HEK293 (cell line): Measurements from ENCODE around the gene TMEM179B.
A peak's percentile ranks its signal among the peaks of the same experiment; 100 is the strongest.

Experiments used
- BCL6B ChIP-seq: fragments of 450-650 bp; formaldehyde crosslinking; IDR thresholded peaks from 2 replicates; pipeline ENCODE4 v1.5.1; 2017; ENCODE audit warnings: missing biosample characterization, missing genetic modification characterization
- GLIS2 ChIP-seq: fragments of 450-650 bp; formaldehyde crosslinking; IDR thresholded peaks from 2 replicates; pipeline ENCODE4 v1.5.1; 2016; ENCODE audit warnings: missing biosample characterization, missing genetic modification characterization
- HOXC10 ChIP-seq: sonication (generic); formaldehyde crosslinking; IDR thresholded peaks from 2 replicates; pipeline ENCODE4 v1.8.1; 2023; ENCODE audit warnings: mild to moderate bottlenecking, missing genetic modification reagents
- INSM2 ChIP-seq: fragments of 450-650 bp; formaldehyde crosslinking; IDR thresholded peaks from 2 replicates; pipeline ENCODE4 v1.5.1; 2016; ENCODE audit warnings: missing biosample characterization, missing genetic modification characterization
- KLF16 ChIP-seq: fragments of 450-650 bp; formaldehyde crosslinking; IDR thresholded peaks from 2 replicates; pipeline ENCODE4 v1.5.1; 2017; ENCODE audit warnings: missing biosample characterization, missing genetic modification characterization
- PRDM10 ChIP-seq: fragments of 450-650 bp; formaldehyde crosslinking; IDR thresholded peaks from 2 replicates; pipeline ENCODE4 v1.5.1; 2016; ENCODE audit warnings: missing biosample characterization, missing genetic modification characterization
- SCRT1 ChIP-seq: fragments of 450-650 bp; formaldehyde crosslinking; IDR thresholded peaks from 2 replicates; pipeline ENCODE4 v1.5.1; 2016; ENCODE audit warnings: missing biosample characterization, missing genetic modification characterization, borderline replicate concordance
- SETDB1 ChIP-seq: IDR thresholded peaks from one replicate; pipeline ENCODE4 v1.6.1; 2017; ENCODE audit warnings: mild to moderate bottlenecking, low read length, moderate library complexity, mixed read lengths; ENCODE audit not compliant: insufficient read length
- SP7 ChIP-seq: fragments of 450-650 bp; formaldehyde crosslinking; IDR thresholded peaks from 2 replicates; pipeline ENCODE4 v1.5.1; 2016; ENCODE audit warnings: missing biosample characterization, missing genetic modification characterization
- TRIM28 ChIP-seq: IDR thresholded peaks from 2 replicates; pipeline ENCODE4 v1.6.1; 2011; ENCODE audit warnings: low read length, control low read depth, borderline replicate concordance
- YY1 ChIP-seq: fragments of 450-650 bp; formaldehyde crosslinking; IDR thresholded peaks from 2 replicates; pipeline ENCODE4 v1.5.1; 2018; ENCODE audit warnings: missing biosample characterization, missing genetic modification characterization
- ZBTB11 ChIP-seq: fragments of 450-650 bp; formaldehyde crosslinking; conservative IDR thresholded peaks from 2 replicates; pipeline ENCODE4 v1.5.1; 2016; ENCODE audit warnings: low read depth, missing biosample characterization, missing genetic modification characterization
- ZBTB20 ChIP-seq: fragments of 450-650 bp; formaldehyde crosslinking; IDR thresholded peaks from 2 replicates; pipeline ENCODE4 v1.5.1; 2016; ENCODE audit warnings: missing biosample characterization, missing genetic modification characterization
- ZBTB8A ChIP-seq: fragments of 450-650 bp; formaldehyde crosslinking; IDR thresholded peaks from 2 replicates; pipeline ENCODE4 v1.5.1; 2016; ENCODE audit warnings: missing biosample characterization, missing genetic modification characterization
- ZFHX2 ChIP-seq: fragments of 450-650 bp; formaldehyde crosslinking; conservative IDR thresholded peaks from 2 replicates; pipeline ENCODE4 v1.5.1; 2016; ENCODE audit warnings: missing biosample characterization, missing genetic modification characterization
- ZIC2 ChIP-seq: fragments of 450-650 bp; formaldehyde crosslinking; IDR thresholded peaks from 2 replicates; pipeline ENCODE4 v1.5.1; 2016; ENCODE audit warnings: missing biosample characterization, missing genetic modification characterization
- ZNF133 ChIP-seq: fragments of 450-650 bp; formaldehyde crosslinking; IDR thresholded peaks from 2 replicates; pipeline ENCODE4 v1.5.1; 2016; ENCODE audit warnings: missing biosample characterization, missing genetic modification characterization
- ZNF157 ChIP-seq: fragments of 450-650 bp; formaldehyde crosslinking; IDR thresholded peaks from 2 replicates; pipeline ENCODE4 v1.5.1; 2016; ENCODE audit warnings: missing biosample characterization, missing genetic modification characterization
- ZNF19 ChIP-seq: fragments of 450-650 bp; formaldehyde crosslinking; IDR thresholded peaks from 2 replicates; pipeline ENCODE4; 2016; ENCODE audit warnings: missing biosample characterization, missing genetic modification characterization, low read depth
- ZNF221 ChIP-seq: fragments of 450-650 bp; formaldehyde crosslinking; IDR thresholded peaks from 2 replicates; pipeline ENCODE4 v1.5.1; 2017; ENCODE audit warnings: missing biosample characterization, missing genetic modification characterization, borderline replicate concordance
- ZNF26 ChIP-seq: fragments of 450-650 bp; formaldehyde crosslinking; IDR thresholded peaks from 2 replicates; pipeline ENCODE4 v1.5.1; 2016; ENCODE audit warnings: missing biosample characterization, missing genetic modification characterization
- ZNF324 ChIP-seq: fragments of 450-650 bp; formaldehyde crosslinking; IDR thresholded peaks from 2 replicates; pipeline ENCODE4 v1.5.1; 2016; ENCODE audit warnings: missing biosample characterization, missing genetic modification characterization
- ZNF514 ChIP-seq: fragments of 450-650 bp; formaldehyde crosslinking; IDR thresholded peaks from 2 replicates; pipeline ENCODE4 v1.5.1; 2016; ENCODE audit warnings: missing biosample characterization, missing genetic modification characterization
- ZNF610 ChIP-seq: fragments of 450-650 bp; formaldehyde crosslinking; IDR thresholded peaks from 2 replicates; pipeline ENCODE4 v1.5.1; 2016; ENCODE audit warnings: missing biosample characterization, missing genetic modification characterization, borderline replicate concordance
- ZNF621 ChIP-seq: fragments of 450-650 bp; formaldehyde crosslinking; IDR thresholded peaks from 2 replicates; pipeline ENCODE4 v1.5.1; 2017; ENCODE audit warnings: missing biosample characterization, missing genetic modification characterization
- ZNF658 ChIP-seq: fragments of 450-650 bp; formaldehyde crosslinking; IDR thresholded peaks from 2 replicates; pipeline ENCODE4; 2016; ENCODE audit warnings: missing biosample characterization, missing genetic modification characterization
- ZNF664 ChIP-seq: fragments of 450-650 bp; formaldehyde crosslinking; IDR thresholded peaks from 2 replicates; pipeline ENCODE4 v1.5.1; 2016; ENCODE audit warnings: missing biosample characterization, missing genetic modification characterization
- ZNF792 ChIP-seq: fragments of 450-650 bp; formaldehyde crosslinking; IDR thresholded peaks from 2 replicates; pipeline ENCODE4 v1.5.1; 2016; ENCODE audit warnings: missing biosample characterization, missing genetic modification characterization
- ZNF837 ChIP-seq: fragments of 450-650 bp; formaldehyde crosslinking; IDR thresholded peaks from 2 replicates; pipeline ENCODE4 v1.5.1; 2016; ENCODE audit warnings: missing biosample characterization, missing genetic modification characterization
- ZSCAN23 ChIP-seq: fragments of 450-650 bp; formaldehyde crosslinking; IDR thresholded peaks from 2 replicates; pipeline ENCODE4 v1.5.1; 2016; ENCODE audit warnings: missing biosample characterization, missing genetic modification characterization

TMEM179B gene

GRCh38 chr11:62831520-62832335 is 44.5 kb downstream of the TMEM179B start, which contains the start of gene STX5 (continued):
- TF ChIP-seq ZBTB11 (tag by site-specific recombination): peak; percentile 94
- TF ChIP-seq ZNF514 (tag by site-specific recombination): no peak
- no peak for TF ChIP-seq HOXC10 (CRISPR knock-in tag)
- 0 out of 2 replicates have a peak, but pooled peaks have one; percentile 69 for TF ChIP-seq SP7 (tag by site-specific recombination)
- TF ChIP-seq ZNF26 (tag by site-specific recombination): no peak
- TF ChIP-seq ZSCAN23: no peak
- peak; percentile 64 for TF ChIP-seq GLIS2
- TF ChIP-seq ZNF837 (tag by site-specific recombination): no peak
- no peak for TF ChIP-seq ZNF19 (tag by site-specific recombination)
- no peak for TF ChIP-seq ZNF157 (tag by site-specific recombination)
- TF ChIP-seq ZBTB20 (tag by site-specific recombination): 0 out of 2 replicates have a peak, but pooled peaks have one; percentile 45
- TF ChIP-seq ZNF792 (tag by site-specific recombination): no peak
- no peak for TF ChIP-seq SETDB1
- no peak for TF ChIP-seq YY1 (tag by site-specific recombination)
- no peak for TF ChIP-seq INSM2
- no peak for TF ChIP-seq ZNF133 (tag by site-specific recombination)
- peak; percentile 75 for TF ChIP-seq ZFHX2 (tag by site-specific recombination)
- TF ChIP-seq ZNF621 (tag by site-specific recombination): no peak
- no peak for TF ChIP-seq SCRT1
- no peak for TF ChIP-seq TRIM28
- TF ChIP-seq BCL6B (tag by site-specific recombination): no peak
- no peak for TF ChIP-seq ZNF664 (tag by site-specific recombination)
- TF ChIP-seq ZNF658: no peak
- TF ChIP-seq ZNF221 (tag by site-specific recombination): no peak
- peak; percentile 88 for TF ChIP-seq PRDM10
- TF ChIP-seq ZNF610 (tag by site-specific recombination): no peak
- TF ChIP-seq KLF16: peak; percentile 49; the same call in 1 of the 2 replicates
- TF ChIP-seq ZBTB8A (tag by site-specific recombination): peak; percentile 58; the same call in 1 of the 2 replicates
- TF ChIP-seq ZIC2 (tag by site-specific recombination): no peak
- TF ChIP-seq ZNF324: peak; percentile 10; the same call in 1 of the 2 replicates
